Measurements from ENCODE around the gene LY86. TPM values are rescaled to one million over a fixed set of nuclear protein-coding genes. Genes with fewer than 3 reads are reported as not detected.
A peak's percentile ranks its signal among the peaks of the same experiment; 100 is the strongest.

Gene LY86
- total RNA-seq, 1 donor from 2014 or later: not detected

DNA sequence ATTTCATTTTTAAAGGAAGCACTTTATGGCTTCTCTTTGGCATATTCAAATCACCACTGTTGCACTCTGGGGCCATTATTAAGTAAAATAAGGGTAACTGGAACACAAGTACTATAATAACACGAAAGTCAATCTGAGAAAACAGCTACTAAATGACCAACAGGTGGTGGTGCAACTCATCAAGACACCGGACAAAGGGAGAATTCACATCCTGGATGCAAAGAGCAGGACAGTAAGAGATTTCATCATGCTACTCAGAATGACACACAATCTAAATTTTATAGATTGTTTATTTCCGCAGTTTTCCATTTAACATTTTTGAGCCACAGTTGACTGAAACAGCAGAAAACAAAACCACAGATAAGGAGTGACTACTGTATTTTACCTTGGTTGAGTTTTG lies 27.6 kb upstream of the LY86 start:
- no peak for DNase-seq (ENCODE audit: low read depth)
- TF ChIP-seq, protein P1, sequence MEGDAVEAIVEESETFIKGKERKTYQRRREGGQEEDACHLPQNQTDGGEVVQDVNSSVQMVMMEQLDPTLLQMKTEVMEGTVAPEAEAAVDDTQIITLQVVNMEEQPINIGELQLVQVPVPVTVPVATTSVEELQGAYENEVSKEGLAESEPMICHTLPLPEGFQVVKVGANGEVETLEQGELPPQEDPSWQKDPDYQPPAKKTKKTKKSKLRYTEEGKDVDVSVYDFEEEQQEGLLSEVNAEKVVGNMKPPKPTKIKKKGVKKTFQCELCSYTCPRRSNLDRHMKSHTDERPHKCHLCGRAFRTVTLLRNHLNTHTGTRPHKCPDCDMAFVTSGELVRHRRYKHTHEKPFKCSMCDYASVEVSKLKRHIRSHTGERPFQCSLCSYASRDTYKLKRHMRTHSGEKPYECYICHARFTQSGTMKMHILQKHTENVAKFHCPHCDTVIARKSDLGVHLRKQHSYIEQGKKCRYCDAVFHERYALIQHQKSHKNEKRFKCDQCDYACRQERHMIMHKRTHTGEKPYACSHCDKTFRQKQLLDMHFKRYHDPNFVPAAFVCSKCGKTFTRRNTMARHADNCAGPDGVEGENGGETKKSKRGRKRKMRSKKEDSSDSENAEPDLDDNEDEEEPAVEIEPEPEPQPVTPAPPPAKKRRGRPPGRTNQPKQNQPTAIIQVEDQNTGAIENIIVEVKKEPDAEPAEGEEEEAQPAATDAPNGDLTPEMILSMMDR (conservative IDR thresholded peaks at IDR 0.05; ENCODE audit: low read depth, low read length): peak; percentile 30
- H3K4me3 ChIP-seq (ENCODE audit: low read depth, low read length): no peak overlapping the region

DNA sequence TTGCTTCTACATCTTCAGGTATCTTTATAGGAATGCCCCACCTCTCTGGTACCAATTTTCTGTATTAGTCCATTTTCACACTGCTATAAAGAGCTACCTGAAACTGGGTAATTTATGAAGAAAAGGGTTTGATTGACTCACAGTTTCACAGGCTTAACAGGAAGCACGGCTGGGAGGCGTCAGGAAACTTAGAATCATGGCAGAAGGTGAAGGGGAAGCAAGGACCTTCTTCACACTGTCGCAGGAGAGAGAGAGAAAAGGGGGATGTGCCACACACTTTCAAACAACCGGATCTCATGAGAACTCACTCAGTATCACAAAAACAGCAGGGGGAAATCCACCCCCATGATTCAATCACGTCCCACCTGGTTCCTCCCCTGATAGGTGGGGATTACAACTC lies 24.4 kb upstream of the LY86 start:
- TF ChIP-seq, protein P1 (conservative IDR thresholded peaks at IDR 0.05; ENCODE audit: low read depth, low read length): no peak
- no peak for DNase-seq (ENCODE audit: low read depth)
- H3K4me3 ChIP-seq (ENCODE audit: low read depth, low read length): no peak overlapping the region

DNA sequence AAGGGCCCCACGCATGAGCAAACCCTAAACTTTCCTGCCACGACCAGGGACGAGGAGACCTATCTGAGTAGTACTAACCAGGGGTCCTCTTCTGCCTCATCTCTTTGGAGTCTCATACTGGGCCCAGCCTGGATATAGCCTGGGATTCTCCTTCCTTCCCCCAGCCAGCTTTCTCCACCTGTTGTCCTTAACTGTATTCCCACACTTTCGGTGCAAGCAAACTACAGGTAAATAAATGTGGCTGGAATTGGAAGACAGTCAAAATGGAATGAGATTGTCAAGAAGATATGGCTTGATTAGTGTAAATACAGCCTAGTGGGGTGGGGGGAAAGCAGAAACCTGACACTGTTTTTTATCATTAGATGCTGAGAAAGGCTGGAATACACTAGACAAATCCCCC lies 23.5 kb upstream of the LY86 start:
- TF ChIP-seq, protein P1 (conservative IDR thresholded peaks at IDR 0.05; ENCODE audit: low read depth, low read length): no peak
- DNase-seq (ENCODE audit: low read depth): no peak

DNA sequence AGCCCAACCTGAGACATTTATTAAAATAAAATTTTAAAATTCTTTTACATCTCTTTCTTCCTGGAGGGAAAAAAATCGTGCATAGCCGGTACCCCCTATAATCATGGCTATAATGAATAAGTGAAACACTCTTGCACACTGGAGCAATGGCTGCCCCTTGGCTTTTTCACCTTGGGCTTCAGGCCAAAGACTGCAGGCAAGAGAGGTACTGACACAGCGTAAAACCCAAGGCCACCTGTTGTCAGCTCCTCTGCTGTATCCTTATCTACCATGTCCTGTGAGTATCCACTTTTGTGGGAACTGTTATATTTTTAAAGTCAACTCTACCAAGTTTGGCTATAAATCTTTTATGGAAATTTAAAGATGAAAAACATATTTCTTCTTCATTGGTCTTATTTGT lies 23.0 kb upstream of the LY86 start:
- no peak overlapping the region for H3K4me3 ChIP-seq (ENCODE audit: low read depth, low read length)
- DNase-seq (ENCODE audit: low read depth): no peak

More for the DNA sequence above, 23.5 kb upstream of the LY86 start:
- H3K4me3 ChIP-seq (ENCODE audit: low read depth, low read length): no peak overlapping the region

DNA sequence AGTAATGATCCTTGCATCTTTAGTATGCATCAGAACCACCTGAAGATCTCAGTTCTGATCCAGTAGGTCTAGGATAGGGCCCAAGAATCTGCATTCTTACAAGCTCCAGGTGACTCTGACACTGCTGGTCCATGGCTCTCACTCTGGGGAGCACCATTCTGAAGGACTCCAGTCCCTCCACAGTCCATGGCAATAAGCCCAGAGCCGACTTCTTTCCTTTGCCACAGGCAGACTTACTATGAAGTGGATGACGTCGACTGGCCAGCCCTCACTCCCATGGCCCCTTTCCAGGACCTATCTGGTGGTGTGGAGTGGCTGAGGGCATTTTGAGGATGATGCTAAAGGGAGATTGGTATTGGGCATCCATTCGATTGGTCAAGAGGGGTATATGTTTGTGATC lies 21.8 kb upstream of the LY86 start:
- TF ChIP-seq, protein P1 (conservative IDR thresholded peaks at IDR 0.05; ENCODE audit: low read depth, low read length): no peak
- no peak overlapping the region for H3K4me3 ChIP-seq (ENCODE audit: low read depth, low read length)
- no peak for DNase-seq (ENCODE audit: low read depth)

More for the DNA sequence above, 23.0 kb upstream of the LY86 start:
- TF ChIP-seq, protein P1 (conservative IDR thresholded peaks at IDR 0.05; ENCODE audit: low read depth, low read length): no peak

DNA sequence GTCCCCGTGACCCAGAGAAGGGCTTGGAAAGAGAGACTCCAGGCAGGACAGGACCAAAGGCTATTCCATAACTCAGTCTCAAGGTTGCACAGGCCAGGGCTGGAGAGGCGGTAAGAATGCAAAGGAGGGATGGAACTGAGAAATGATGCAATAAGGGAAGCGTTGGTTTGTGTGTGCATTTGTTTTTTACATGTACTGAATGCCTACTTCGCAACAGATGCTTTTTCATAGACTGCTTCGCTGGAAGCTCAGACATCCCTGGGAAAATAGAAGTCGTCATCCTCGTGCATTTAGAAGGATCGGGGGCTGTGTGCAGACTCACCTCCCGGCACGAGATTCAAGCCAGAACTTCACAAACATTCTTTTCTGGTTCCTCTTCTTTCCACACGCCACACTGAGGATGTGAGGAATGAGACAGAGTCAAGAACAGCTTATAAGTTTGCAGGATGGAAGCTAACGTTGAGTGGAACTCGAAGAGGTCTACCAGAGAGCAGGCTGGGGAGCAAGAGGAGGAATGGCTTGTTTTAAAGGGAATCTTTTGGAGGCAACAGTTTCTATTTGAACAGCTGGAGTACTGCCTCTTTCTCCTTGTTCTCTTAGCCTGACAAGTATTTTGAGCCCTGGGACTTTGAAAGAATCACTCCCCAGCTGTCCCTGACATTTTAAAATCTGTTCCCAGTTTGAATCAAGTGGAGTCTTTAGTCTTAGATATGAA lies 19.3 kb upstream of the LY86 start:
- DNase-seq (ENCODE audit: low read depth): no peak
- H3K4me3 ChIP-seq (ENCODE audit: low read depth, low read length): no peak overlapping the region
- TF ChIP-seq, protein P1 (conservative IDR thresholded peaks at IDR 0.05; ENCODE audit: low read depth, low read length): no peak

DNA sequence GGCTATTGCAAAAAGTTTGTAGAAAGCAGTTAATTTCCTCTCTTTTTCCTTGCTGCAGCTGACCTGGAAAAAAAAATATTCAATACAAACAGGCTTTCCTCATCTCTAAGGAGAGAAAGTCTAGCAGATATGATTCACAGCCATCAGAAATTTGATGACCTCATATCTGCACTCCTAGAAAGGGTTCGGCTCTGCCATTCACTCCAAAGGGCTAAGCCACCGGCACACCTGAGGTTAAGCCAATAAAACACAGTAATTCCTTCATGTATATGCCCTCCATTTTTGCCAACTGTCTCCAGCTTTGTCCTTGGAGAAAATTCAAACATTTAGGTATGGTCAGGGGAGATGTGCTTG lies 18.7 kb upstream of the LY86 start:
- no peak for DNase-seq (ENCODE audit: low read depth)
- H3K4me3 ChIP-seq (ENCODE audit: low read depth, low read length): no peak overlapping the region

More for the DNA sequence above, 18.7 kb upstream of the LY86 start:
- TF ChIP-seq, protein P1 (conservative IDR thresholded peaks at IDR 0.05; ENCODE audit: low read depth, low read length): no peak

Measured in epithelial cell of proximal tubule (primary cell).